Tibial artery (tissue), 4 donors: ENCODE results near the gene ZNF605.

Experiments used
- DNase-seq, 2 donors: peaks; one replicate each; pipeline ENCODE4 v3.0.0-alpha.2; 2019
- H3K27ac ChIP-seq, 2 donors: fragments of 200-600 bp; sonication (generic) in 1 of 2; 1 replicate in 1 of 2; 2 replicates in 1 of 2; pipeline ENCODE4 v1.5.1; 2018 to 2019; ENCODE audit warnings: mild to moderate bottlenecking in 1 of 2
- H3K27me3 ChIP-seq, 2 donors: fragments of 200-600 bp; sonication (generic) in 1 of 2; one replicate each; pipeline versions ENCODE4 v1.5.1 to v1.6.0; 2016 to 2019
- H3K36me3 ChIP-seq, 3 donors: fragments of 200-600 bp; sonication (generic) in 2 of 3; one replicate each; pipeline ENCODE4 v1.5.1; 2016 to 2019; ENCODE audit warnings: mild to moderate bottlenecking in 2 of 3
- H3K4me1 ChIP-seq, 4 donors: fragments of 200-600 bp; sonication (generic) in 2 of 4; 1 replicate in 3 of 4; 2 replicates in 1 of 4; pipeline ENCODE4 v1.5.1; 2016 to 2019
- H3K4me3 ChIP-seq, 2 donors: fragments of 200-600 bp; sonication (generic) in 1 of 2; 1 replicate in 1 of 2; 2 replicates in 1 of 2; pipeline ENCODE4 v1.5.1; 2018 to 2019; ENCODE audit warnings: mild to moderate bottlenecking in 2 of 2
- H3K9me3 ChIP-seq, 3 donors: fragments of 200-600 bp; sonication (generic) in 1 of 3; one replicate each; pipeline ENCODE4 v1.5.1; 2016 to 2019
- CTCF ChIP-seq, 2 experiments: fragments of 200-600 bp in 1 of 2; fragments of 450-650 bp in 1 of 2; IDR thresholded peaks; one replicate each; pipeline ENCODE4 v1.5.1; 2017 to 2019; ENCODE audit warnings: antibody characterized with exemption in 2 of 2, mild to moderate bottlenecking in 1 of 2, moderate library complexity in 1 of 2
- intact Hi-C: fragments of 100-400 bp; cut with DNase I; formaldehyde crosslinking; loops from one replicate; pipeline ENCODE4 v1.15.0; 2023; ENCODE audit warnings: low total_unique reads

ZNF605 gene

DNA sequence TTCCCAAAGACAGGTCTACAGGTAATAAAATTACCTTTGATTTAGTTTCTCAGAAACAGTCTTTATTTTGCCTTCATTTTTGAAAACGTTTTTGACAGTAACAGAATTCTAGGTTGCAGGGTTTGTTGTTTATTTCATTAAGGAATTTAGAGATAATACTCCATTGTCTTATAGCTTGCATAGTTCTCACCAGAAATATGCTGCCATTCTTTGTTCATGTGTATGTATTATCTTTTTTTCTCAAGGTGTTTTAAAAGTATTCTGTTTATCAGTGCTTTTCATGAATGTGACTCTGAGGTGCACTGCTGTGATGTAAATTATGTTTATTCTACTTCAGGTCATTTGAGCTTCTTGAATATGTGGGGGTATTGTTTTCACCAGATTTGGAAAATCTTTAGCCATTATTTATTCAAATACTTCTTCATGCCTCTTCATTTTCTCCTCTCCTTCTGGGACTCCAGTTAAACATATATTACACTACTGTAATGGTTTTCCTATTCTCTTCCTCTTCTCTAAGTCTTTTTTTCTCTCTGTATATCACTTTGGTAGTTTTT, 32.7 kb downstream of the ZNF605 start:
- H3K9me3 ChIP-seq, result peaks cover 42 to 100% (median 94%) of the 10 kb centered on the region in 3 donors
- intact Hi-C loops, result no loop called here

GRCh38 chr12:132922676-132923075, 33.4 kb downstream of the ZNF605 start:
- no peak for TF ChIP-seq CTCF (IDR thresholded peaks at IDR 0.05)
- no peaks in the 10 kb centered on the region for H3K27me3 ChIP-seq
- peaks cover 42 to 100% (median 94%) of the 10 kb centered on the region in 3 donors for H3K9me3 ChIP-seq
- no peak overlapping the region for H3K27ac ChIP-seq
- no peak for DNase-seq
- intact Hi-C loops, result no loop called here
- H3K4me1 ChIP-seq, result no peaks in the 10 kb centered on the region
- no peak overlapping the region for H3K4me3 ChIP-seq
- H3K36me3 ChIP-seq, result peaks cover 31 to 80% (median 79%) of the 10 kb centered on the region in 3 donors

More for the DNA sequence above, 32.7 kb downstream of the ZNF605 start:
- no peak overlapping the region for H3K27ac ChIP-seq
- no peak overlapping the region for H3K4me3 ChIP-seq
- peaks cover 35 to 86% (median 80%) of the 10 kb centered on the region in 3 donors for H3K36me3 ChIP-seq
- no peaks in the 10 kb centered on the region for H3K27me3 ChIP-seq
- no peak for DNase-seq
- no peak for TF ChIP-seq CTCF (IDR thresholded peaks at IDR 0.05)
- no peaks in the 10 kb centered on the region for H3K4me1 ChIP-seq

DNA sequence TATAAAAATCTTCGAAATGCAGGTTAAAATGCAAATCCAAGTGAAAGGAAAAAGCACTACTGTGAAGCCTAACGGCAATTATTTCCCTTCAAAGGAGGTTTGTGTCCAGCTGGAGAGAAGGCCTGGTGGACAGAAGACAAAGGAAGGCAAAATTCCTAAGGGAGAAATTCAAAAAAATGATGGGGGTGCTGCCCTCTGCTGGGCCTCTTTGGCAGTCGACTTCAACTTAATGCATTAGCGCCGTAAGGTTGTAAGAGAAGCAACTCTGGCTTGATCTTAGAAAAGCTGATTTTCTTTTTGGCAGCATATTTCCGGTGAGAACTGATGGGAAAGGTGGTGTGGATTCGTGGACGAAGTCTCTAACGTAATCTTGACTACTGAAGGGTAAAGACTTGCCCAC, 34.4 kb downstream of the ZNF605 start:
- intact Hi-C loops, result no loop called here
- H3K27ac ChIP-seq, result no peak overlapping the region
- no peak for TF ChIP-seq CTCF (IDR thresholded peaks at IDR 0.05)
- peaks cover 42 to 100% (median 94%) of the 10 kb centered on the region in 3 donors for H3K9me3 ChIP-seq
- DNase-seq, result no peak
- no peak overlapping the region for H3K4me3 ChIP-seq
- no peaks in the 10 kb centered on the region for H3K4me1 ChIP-seq
- peaks cover 21 to 79% (median 75%) of the 10 kb centered on the region in 3 donors for H3K36me3 ChIP-seq
- no peaks in the 10 kb centered on the region for H3K27me3 ChIP-seq

- no peaks in the 10 kb centered on the region for H3K4me1 ChIP-seq
- H3K9me3 ChIP-seq, result peaks cover 27 to 99% (median 76%) of the 10 kb centered on the region in 3 donors
- no peak overlapping the region for H3K4me3 ChIP-seq
- H3K36me3 ChIP-seq, result peaks cover 6 to 56% (median 52%) of the 10 kb centered on the region in 3 donors
- H3K27ac ChIP-seq, result no peak overlapping the region
- DNase-seq, result no peak
- TF ChIP-seq CTCF (IDR thresholded peaks at IDR 0.05), result no peak
- no peaks in the 10 kb centered on the region for H3K27me3 ChIP-seq
- intact Hi-C loops, result no loop called here
Observed at GRCh38 chr12:132918680-132919079, 37.4 kb downstream of the ZNF605 start.

DNA sequence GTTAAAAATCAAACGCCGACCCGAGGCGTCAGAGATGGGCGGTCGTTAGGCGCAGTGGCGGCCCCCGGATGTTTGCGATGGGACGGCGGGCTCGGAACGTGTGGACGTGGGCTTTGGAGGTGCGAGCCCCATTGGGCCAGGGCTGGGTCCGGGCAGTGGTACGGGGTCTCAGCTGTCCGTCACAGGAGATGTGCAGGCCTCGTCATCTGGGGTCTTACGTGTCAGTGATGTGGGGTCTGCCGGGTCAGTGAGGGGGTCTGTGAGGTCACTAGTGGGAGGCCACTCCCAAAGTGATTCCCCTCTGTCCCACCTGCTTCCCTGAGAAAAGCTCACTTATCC, 47.1 kb downstream of the ZNF605 start:
- Histone ChIP-seq H3K4me1 (peaks cover 0 to 15% (median 10%) of the 10 kb centered on the region in 4 donors), H3K4me3 (peak overlapping the region; percentile 55 to 70), H3K27ac (peak overlapping the region; percentile 82 to 88), H3K27me3 (no peaks in the 10 kb centered on the region), H3K9me3 (peaks cover 0 to 36% (median 2%) of the 10 kb centered on the region in 3 donors), H3K36me3 (peaks cover 0 to 5% (median 5%) of the 10 kb centered on the region in 3 donors)
- no peak for TF ChIP-seq CTCF (IDR thresholded peaks at IDR 0.05)
- no peak for DNase-seq
- intact Hi-C loops, result loop anchor here (5.0 to 10.0 kb wide), 2 partner anchors 48 to 144 kb away; partner anchors contain the start of genes ANKLE2 and ZNF605
